NCI-H1694 treated with DMSO at 0.1 percent for 48 hours (cell line): ENCODE results near the gene GSTM4.
A peak's percentile ranks its signal among the peaks of the same experiment; 100 is the strongest.

ENCODE experiments used
- DNase-seq: peaks from one replicate; lab custom pipeline; 2025; lab: John Stamatoyannopoulos, UW

The GSTM4 gene

DNA sequence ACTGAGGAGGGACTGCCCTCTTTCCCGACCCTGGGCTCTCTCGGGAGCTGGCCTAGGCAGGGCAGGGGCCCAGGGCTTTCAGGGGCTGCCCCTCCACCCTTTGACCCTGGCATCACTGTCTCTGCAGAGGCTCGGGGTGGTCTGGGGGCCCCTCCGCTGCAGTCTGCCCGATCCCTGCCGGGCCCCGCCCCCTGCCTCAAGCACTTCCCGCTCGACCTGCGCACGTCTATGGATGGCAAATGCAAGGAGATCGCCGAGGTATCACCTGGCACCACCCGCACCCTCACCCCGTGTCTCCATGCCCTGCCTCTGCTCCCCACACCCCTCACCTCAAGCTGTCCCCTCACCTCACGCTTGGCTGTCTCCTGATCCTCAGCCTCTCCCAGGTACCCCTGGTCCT is 30.7 kb upstream of the GSTM4 start:
- no peak for DNase-seq

DNA sequence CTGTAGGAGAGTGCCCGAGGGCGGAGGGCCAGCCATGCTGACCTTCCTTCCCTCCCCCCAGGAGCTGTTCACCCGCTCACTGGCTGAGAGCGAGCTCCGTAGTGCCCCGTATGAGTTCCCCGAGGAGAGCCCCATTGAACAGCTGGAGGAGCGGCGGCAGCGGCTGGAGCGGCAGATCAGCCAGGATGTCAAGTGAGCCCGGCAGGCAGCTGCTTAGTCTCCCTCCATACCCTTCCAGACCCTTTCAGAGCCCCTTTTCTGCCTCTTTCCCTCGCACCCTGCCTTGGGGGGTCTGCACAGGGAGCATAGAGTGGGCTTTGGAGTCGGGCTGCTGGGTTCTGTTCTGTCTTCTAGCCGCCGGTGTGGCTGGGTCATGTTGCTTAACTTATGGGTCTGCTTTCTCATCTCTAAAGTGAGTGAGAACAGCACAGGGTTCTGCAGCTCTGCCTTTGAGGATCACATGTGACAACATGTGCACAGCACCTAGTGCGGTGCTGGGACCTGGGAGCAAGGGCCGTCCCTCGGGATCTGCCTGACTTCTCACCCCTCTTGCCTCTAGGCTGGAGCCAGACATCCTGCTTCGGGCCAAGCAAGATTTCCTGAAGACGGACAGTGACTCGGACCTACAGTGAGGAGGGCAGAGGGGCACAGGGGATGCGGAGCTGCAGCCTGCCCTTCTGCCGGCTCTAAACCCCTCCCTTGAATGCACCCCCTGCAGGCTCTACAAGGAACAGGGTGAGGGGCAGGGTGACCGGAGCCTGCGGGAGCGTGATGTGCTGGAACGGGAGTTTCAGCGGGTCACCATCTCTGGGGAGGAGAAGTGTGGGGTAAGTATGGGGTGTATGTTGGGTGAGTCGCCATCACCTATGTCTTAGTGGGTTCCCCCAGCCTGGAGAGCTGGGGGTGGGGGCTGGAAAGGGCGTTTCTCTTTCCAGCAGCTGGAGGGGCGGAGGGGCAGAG is 30.0 kb upstream of the GSTM4 start:
- DNase-seq: peak; percentile 30

DNA sequence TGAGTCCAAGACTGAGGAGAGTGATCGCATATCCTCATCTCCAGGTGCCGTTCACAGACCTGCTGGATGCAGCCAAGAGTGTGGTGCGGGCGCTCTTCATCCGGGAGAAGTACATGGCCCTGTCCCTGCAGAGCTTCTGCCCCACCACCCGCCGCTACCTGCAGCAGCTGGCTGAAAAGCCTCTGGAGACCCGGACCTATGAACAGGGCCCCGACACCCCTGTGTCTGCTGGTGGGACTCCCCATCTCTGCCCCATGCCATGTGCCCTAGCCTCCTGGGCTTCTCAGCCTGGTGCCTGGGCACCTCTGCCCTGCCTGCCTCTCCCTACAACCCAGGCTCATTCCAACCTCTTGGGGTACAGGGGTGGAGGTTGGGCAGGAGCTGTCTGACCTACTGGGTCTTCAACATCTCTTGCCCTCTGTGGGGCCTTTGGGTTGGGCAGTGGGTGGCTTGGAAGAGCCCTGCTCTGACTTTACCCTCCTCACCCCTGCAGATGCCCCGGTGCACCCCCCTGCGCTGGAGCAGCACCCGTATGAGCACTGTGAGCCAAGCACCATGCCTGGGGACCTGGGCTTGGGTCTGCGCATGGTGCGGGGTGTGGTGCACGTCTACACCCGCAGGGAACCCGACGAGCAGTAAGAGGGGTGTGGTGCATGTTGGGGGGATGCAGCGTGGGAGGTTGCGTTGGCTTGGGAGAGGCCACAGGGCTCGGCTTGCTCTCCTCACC is 29.1 kb upstream of the GSTM4 start:
- no peak for DNase-seq

GRCh38 chr1:109627692-109628399 is 28.1 kb upstream of the GSTM4 start:
- no peak for DNase-seq

DNA sequence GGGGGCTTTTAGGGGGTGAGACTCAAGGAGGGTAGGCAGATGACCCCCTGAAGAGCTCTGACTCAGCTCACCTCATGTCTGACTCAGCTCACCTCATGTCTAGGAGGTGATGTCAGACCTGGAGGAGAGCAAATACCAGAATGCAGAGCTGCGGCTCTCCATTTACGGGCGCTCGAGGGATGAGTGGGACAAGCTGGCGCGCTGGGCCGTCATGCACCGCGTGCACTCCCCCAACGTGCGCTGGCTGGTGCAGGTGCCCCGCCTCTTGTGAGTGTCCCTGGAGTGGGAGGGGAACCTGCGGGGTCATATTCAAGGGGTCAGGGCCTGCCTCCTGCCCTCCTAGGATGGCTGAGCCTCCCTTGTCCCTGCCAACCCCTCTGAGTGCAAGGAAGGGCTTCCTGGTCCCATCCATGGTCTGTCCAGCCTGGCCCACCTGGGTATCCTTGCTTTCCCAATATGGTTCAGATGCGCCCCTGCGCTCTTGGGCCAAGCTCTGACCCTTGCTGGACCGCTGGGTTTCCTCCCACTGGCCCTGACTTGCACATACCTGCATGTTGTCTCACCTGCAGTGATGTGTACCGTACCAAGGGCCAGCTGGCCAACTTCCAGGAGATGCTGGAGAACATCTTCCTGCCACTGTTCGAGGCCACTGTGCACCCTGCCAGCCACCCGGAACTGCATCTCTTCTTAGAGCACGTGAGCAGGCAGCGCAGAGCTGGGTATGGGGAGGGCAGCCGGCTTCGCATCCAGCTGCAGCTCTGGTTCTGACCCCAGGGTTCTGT is 27.2 kb upstream of the GSTM4 start:
- DNase-seq: no peak

DNA sequence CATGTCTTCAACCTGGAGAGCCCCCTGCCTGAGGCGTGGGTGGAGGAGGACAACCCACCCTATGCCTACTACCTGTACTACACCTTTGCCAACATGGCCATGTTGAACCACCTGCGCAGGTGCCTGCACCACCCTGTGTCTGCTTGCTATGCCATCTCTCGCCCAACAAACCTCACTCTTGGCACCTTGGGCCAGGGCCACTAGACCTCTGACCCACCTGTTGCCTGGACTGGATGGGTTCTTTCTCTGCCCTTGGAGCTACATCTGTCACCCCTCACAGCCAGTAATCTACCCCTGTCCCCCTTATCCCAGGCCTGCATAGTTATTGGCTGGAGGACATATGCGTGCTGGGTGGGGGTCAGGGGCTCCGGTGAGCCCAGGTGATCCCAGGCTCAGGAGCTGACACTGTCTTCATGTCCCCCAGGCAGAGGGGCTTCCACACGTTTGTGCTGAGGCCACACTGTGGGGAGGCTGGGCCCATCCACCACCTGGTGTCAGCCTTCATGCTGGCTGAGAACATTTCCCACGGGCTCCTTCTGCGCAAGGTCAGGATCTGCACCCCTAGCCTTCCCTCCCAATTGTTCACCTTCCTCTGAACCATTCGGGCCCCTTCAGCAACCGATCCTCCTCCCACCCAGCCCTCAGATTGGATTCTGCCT is 26.4 kb upstream of the GSTM4 start:
- DNase-seq: no peak

DNA sequence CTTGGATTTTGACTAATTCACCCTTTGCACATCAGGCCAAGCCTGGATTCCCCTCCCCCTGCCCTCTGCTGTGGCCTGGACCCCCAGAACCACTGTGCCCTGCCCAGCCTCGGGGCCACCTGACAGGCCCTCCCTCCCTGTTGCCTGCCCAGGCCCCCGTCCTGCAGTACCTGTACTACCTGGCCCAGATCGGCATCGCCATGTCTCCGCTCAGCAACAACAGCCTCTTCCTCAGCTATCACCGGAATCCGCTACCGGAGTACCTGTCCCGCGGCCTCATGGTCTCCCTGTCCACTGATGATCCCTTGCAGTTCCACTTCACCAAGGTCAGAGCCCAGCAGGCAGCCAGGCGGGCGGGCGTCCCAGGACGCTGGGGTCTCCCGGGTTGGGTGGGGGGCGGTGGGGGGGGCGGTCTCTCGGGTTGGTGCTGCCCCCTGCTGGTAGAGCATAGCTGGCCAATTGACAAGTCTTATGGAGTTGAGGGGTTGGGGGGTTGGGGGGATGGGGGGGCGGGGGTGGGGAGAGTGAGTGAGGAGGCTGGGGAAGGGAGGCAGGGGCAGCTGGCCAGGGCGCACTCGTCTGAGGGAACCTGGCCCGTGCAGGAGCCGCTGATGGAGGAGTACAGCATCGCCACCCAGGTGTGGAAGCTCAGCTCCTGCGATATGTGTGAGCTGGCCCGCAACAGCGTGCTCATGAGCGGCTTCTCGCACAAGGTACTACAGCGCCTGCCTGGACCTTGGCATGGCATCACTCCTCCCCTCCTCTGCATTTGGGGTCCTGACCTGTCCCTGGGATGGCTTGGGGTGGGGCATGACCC is 25.6 kb upstream of the GSTM4 start:
- no peak for DNase-seq

DNA sequence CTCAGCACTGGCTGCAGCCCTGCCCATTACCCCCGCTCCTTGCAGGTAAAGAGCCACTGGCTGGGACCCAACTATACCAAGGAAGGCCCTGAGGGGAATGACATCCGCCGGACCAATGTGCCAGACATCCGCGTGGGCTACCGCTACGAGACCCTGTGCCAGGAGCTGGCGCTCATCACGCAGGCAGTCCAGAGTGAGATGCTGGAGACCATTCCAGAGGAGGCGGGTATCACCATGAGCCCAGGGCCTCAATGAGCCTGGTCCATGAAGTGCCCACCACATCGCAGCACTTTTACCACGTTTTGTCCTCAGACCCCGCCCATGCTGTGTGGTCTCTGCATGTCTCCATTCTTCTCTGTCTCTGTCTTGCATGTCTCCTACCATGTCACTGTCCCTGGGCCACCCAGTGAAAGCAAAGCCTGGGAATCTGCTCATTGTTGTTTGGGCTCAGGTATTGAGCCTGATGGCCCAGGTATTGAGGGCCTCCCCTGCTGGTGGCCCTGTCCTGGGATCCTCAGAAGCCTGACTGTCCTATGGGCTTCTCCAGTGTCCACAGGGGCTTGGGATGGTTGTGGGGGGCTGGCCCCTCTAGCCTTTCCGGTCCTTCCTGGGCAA is 24.9 kb upstream of the GSTM4 start:
- DNase-seq: no peak

DNA sequence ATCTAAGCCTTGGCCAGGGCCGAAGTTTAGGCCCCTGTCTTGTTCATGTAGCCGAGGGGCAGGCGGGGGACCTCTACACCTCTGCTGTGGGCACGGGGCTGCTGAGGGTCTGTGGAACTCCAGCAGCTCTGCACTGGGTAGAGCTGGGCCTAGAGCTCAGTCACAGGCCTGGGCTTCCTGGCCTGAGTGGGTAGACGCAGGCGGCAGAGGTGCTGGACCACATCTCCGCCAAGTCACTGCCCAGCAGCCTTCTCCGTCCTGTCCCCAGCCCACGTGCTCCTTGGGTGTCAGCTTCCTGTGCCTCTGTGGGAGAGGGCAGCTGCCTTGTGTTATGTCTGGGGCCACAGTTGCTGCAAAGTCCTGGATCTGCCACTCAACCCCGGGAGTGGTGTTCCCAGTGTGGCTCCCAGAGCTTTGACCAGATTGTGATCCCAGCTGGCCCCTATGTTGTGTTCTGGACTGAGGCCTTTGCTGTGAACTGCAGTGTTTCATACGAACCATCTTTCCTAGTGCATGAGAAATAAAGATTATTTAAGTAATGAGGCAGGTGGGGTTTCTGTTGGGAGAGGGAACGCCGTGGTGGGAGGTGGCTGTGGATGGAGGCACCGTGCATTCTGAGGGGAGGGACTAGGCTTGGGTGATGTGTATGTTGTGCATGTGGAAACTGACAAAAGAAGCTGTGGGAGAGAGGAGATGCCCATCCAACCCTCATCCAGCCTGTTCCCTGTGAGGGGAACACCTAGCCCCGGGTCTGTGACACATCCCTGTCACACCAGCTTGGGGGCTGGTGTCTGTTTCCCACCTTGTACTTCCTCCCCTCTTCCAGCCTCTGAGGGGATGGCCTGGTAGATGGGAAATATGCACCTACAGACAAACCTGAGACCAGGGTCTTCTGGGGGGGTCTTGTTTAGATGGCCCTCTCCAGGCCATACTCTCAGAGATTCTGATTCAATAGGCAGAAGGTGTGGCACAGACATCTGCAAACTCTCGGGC is 24.1 kb upstream of the GSTM4 start:
- DNase-seq: peak; percentile 75

- peak; percentile 91 for DNase-seq
Observed at GRCh38 chr1:109632671-109633346, 23.1 kb upstream of the GSTM4 start.

GRCh38 chr1:109634292-109634691 is 21.6 kb upstream of the GSTM4 start:
- DNase-seq: no peak

GRCh38 chr1:109634771-109635750 is 20.8 kb upstream of the GSTM4 start:
- no peak for DNase-seq

DNA sequence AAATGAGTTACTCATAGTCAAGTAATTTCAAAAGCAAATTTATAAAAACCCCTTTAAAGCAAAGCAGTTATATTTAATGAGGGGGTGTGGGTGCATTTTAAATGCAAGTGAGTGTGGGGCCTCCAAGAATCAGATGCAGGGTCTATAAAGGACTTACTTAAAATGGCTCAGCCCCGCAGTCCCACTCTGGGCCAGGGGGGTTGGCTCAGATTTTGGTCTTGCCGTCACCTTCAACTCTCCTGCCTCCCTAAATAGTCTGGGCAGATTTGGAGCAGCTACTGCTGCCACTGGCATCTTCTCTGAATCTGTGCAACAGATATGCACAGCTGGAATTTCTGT is 20.1 kb upstream of the GSTM4 start:
- no peak for DNase-seq

- no peak for DNase-seq
Observed at GRCh38 chr1:109636201-109636952, 19.5 kb upstream of the GSTM4 start.

DNA sequence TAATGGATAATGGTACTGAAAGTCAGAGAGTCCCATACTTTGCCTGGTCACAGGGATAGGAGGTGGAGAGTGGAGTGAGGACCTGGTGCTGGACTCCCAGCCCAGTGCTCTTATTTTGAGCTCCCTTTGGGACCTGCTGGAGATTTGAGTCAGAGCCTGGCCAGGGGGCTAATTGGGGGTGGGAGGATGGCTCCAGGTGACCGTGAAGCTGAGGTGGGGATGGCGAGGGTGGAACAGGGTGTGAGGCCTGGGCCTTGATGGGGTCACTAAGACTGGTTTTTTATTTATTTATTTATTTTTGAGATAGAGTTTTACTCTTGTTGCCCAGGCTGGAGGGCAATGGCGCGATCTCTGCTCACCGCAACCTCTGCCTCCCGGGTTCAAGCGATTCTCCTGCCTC is 18.5 kb upstream of the GSTM4 start:
- DNase-seq: no peak
